GM12864 (cell line): ENCODE measurements around the gene ZDHHC14.
"Not testable (repeated sequence)": the region's sequence is repeated elsewhere in the genome, so short reads cannot be mapped to it uniquely, and the experiment has no call there.

Experiments
- DNase-seq: peaks from one replicate; pipeline ENCODE4 v3.0.0-alpha.2; 2011; ENCODE audit warnings: low read depth
- H3K4me3 ChIP-seq: 2 replicates; pipeline ENCODE4 v1.5.1; 2011; ENCODE audit warnings: mild to moderate bottlenecking, low read depth, low read length, control low read depth
- TF ChIP-seq, protein P1 (sequence below): IDR thresholded peaks from 2 replicates; pipeline ENCODE4 v1.5.1; 2011; ENCODE audit warnings: low read depth, mild to moderate bottlenecking, moderate library complexity, low read length, control low read depth, inconsistent platforms; ENCODE audit errors: missing control alignments

The ZDHHC14 gene

GRCh38 chr6:157575436-157576145, 194.6 kb downstream of the ZDHHC14 start:
- no peak for DNase-seq
- TF ChIP-seq, protein P1, sequence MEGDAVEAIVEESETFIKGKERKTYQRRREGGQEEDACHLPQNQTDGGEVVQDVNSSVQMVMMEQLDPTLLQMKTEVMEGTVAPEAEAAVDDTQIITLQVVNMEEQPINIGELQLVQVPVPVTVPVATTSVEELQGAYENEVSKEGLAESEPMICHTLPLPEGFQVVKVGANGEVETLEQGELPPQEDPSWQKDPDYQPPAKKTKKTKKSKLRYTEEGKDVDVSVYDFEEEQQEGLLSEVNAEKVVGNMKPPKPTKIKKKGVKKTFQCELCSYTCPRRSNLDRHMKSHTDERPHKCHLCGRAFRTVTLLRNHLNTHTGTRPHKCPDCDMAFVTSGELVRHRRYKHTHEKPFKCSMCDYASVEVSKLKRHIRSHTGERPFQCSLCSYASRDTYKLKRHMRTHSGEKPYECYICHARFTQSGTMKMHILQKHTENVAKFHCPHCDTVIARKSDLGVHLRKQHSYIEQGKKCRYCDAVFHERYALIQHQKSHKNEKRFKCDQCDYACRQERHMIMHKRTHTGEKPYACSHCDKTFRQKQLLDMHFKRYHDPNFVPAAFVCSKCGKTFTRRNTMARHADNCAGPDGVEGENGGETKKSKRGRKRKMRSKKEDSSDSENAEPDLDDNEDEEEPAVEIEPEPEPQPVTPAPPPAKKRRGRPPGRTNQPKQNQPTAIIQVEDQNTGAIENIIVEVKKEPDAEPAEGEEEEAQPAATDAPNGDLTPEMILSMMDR = no peak
- no peak overlapping the region for H3K4me3 ChIP-seq

GRCh38 chr6:157576991-157577390, 196.0 kb downstream of the ZDHHC14 start:
- not testable (repeated sequence) for H3K4me3 ChIP-seq, DNase-seq

GRCh38 chr6:157578527-157578926, 197.5 kb downstream of the ZDHHC14 start:
- H3K4me3 ChIP-seq, DNase-seq: not testable (repeated sequence)

GRCh38 chr6:157579467-157580031, 198.6 kb downstream of the ZDHHC14 start:
- TF ChIP-seq, protein P1 = no peak
- no peak overlapping the region for H3K4me3 ChIP-seq
- no peak for DNase-seq

DNA sequence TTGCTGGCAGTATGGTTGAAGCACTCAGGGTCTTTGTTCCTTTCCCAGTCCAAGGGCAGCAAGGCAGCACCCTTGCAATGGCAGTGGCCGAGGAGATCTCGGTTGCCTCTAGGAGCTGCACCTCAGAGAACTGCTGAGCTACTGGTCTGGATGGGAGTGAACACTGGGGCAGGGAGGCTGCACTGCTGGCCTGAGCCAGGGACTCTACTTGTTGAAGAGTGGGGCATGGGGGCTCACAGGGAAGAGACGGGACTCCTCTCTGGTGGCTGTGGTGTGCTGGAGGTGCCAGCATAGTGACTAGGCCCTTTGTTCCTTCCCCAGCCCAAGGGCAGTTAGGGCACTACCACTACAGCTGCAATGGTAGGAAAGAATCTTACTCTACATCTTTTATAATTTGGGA, 203.0 kb downstream of the ZDHHC14 start:
- TF ChIP-seq, protein P1 = no peak
- H3K4me3 ChIP-seq = no peak overlapping the region

DNA sequence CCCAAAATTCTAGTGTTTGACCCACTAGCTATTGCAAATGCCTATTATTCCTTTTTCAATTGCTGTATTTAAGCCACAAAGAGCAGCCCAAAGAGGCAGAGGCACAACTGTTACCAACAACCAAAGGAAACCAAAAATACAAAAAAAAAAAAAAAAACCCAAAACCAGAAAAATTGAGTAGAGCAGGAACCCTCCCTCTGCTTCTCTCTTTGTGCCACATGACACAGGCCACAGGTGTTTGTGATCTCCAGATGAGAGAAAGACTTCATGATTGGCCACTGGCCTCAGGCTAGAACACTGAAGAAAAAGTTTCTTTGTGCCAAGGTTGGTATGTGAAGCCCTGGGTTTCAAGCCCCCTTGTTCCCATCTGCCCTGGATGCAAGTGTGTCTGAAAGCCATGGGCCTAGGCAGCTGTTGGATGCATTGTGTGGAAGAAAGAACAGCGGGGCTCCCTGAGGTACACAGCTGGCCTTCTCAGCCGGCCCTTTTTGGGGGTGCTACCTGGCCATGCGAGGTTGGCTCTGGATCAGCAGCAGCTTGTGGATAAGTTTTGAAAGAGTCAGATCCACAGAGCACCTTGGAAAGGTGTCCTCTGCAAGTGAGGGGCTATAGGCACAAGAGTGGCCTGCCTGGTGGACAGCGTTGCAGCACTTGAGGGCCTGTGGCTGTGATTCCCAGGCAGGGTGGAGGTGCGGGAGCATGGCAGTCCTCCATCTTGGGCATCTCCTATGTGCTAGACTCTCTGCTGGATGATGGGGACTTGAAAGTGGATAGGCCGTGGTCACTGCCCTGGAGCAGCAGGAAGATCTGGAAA, 204.5 kb downstream of the ZDHHC14 start:
- no peak overlapping the region for H3K4me3 ChIP-seq
- DNase-seq = no peak
- TF ChIP-seq, protein P1 = no peak

More for the DNA sequence above, 203.0 kb downstream of the ZDHHC14 start:
- no peak for DNase-seq

DNA sequence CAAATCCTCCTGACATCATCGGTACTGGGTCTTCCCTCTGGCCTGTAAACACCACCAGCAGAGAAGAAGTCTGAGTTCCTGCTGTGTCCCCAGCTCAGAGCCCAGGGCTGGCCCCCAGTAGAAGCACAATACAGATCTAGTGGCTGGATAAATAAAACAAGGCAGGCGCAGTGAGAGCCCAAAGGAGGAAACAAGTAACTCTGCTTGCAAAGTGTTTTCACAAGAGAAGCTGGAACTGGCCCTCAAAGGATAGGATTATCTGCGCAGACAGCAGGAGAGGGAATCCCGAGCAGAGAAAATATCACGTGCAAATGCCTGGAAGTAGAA, 205.1 kb downstream of the ZDHHC14 start:
- H3K4me3 ChIP-seq = no peak overlapping the region
- no peak for DNase-seq
- TF ChIP-seq, protein P1 = no peak
